Activated gamma-delta T cell treated with anti-CD3 and anti-CD28 coated beads, Interleukin-2, amount 50 U/mL, for 16 hours (primary cell): ENCODE data around the gene DYSF.

Experiments used
- DNase-seq: peaks from one replicate; pipeline ENCODE4 v3.0.0-alpha.2; 2020; ENCODE audit warnings: low read depth

Gene DYSF

GRCh38 chr2:71502941-71503738 is 49.8 kb downstream of the DYSF start:
- DNase-seq = no peak

GRCh38 chr2:71503837-71504236 is 50.5 kb downstream of the DYSF start:
- no peak for DNase-seq

GRCh38 chr2:71504611-71505010 is 51.2 kb downstream of the DYSF start:
- DNase-seq = no peak

GRCh38 chr2:71505086-71505769 is 51.9 kb downstream of the DYSF start:
- DNase-seq = no peak

- DNase-seq = no peak
Measured at GRCh38 chr2:71505770-71506140, 52.4 kb downstream of the DYSF start.

GRCh38 chr2:71506222-71507153 is 53.1 kb downstream of the DYSF start:
- DNase-seq = no peak

- DNase-seq = no peak
Measured at GRCh38 chr2:71507476-71507875, 54.1 kb downstream of the DYSF start.

GRCh38 chr2:71510196-71510807 is 56.9 kb downstream of the DYSF start:
- peak; percentile 54 for DNase-seq

- DNase-seq = no peak
Measured at GRCh38 chr2:71510938-71511337, 57.6 kb downstream of the DYSF start.

GRCh38 chr2:71511776-71512175 is 58.4 kb downstream of the DYSF start:
- no peak for DNase-seq

GRCh38 chr2:71512386-71512785 is 59.0 kb downstream of the DYSF start:
- no peak for DNase-seq

- no peak for DNase-seq
Measured at GRCh38 chr2:71513096-71513495, 59.7 kb downstream of the DYSF start.

GRCh38 chr2:71513721-71514120 is 60.4 kb downstream of the DYSF start:
- DNase-seq = no peak

- DNase-seq = no peak
Measured at GRCh38 chr2:71516253-71516888, 63.0 kb downstream of the DYSF start.

- no peak for DNase-seq
Measured at GRCh38 chr2:71517851-71518250, 64.5 kb downstream of the DYSF start.

- no peak for DNase-seq
Measured at GRCh38 chr2:71521436-71521950, 68.1 kb downstream of the DYSF start.

GRCh38 chr2:71524476-71524875 is 71.1 kb downstream of the DYSF start:
- no peak for DNase-seq

GRCh38 chr2:71526141-71526540 is 72.8 kb downstream of the DYSF start:
- no peak for DNase-seq

GRCh38 chr2:71526975-71527374 is 73.6 kb downstream of the DYSF start:
- DNase-seq = no peak

- DNase-seq = no peak
Measured at GRCh38 chr2:71528131-71528591, 74.8 kb downstream of the DYSF start.

GRCh38 chr2:71528749-71529148 is 75.4 kb downstream of the DYSF start:
- DNase-seq = no peak
